Right ventricle myocardium inferior (tissue), 1 donor: ENCODE measurements around the gene NKAPL. TPM values are rescaled to one million over a fixed set of nuclear protein-coding genes. Genes with fewer than 3 reads are reported as not detected.

ENCODE experiments used
- ATAC-seq: fragments of 200-7000 bp; cut with Tn5 transposase; one replicate; pipeline ENCODE4 v1.9.1; 2020; ENCODE audit warnings: mild to moderate bottlenecking, moderate library complexity
- DNase-seq: peaks from one replicate; pipeline ENCODE4 v3.0.0; 2021; ENCODE audit errors: missing footprints
- intact Hi-C: fragments of 100-400 bp; cut with DNase I; formaldehyde crosslinking; loops from one replicate; pipeline ENCODE4 v1.11.0; 2022
- long read RNA-seq: library from polyadenylated mRNA; unstranded; transcript quantifications from one replicate; pipeline ENCODE4 v2.0.0, GENCODE V29; 2021
- total RNA-seq: library from RNA; stranded (reverse); fragmentation: NEBNext Ultra II Directional; extraction: Animal tissue kit (Norgen Biotek cat#: 25700); gene quantifications from one replicate; pipeline ENCODE4 v1.2.1, GENCODE V29; 2021
- donor health status: DM: no; HTN: yes; CAD: no; lungs with severe emphysema.

The NKAPL gene
- total RNA-seq = 7.4 TPM
- long read RNA-seq, partial matches to known transcripts = 0 of 2 reads
- long read RNA-seq, other reads (novel, unspliced or antisense) = 0 of 2 reads

GRCh38 chr6:28258877-28259777 lies at the start of gene NKAPL:
Gene NKAPL, plus strand, starts transcription at chr6:28259297. Its CDS starts 75 bp downstream, at chr6:28259372.
- DNase-seq = peak; percentile 92
- intact Hi-C loops = loop anchor here (5.0 kb wide), 1 partner anchor 117 kb away; the partner anchor contains the start of gene ZKSCAN8
- ATAC-seq = peak; percentile 97

- ATAC-seq = no peak
- intact Hi-C loops = no loop called here
Observed at GRCh38 chr6:28209753-28210535, 49.2 kb upstream of the NKAPL start.

GRCh38 chr6:28211840-28212509 lies 47.1 kb upstream of the NKAPL start:
- no peak for DNase-seq
- no peak for ATAC-seq
- intact Hi-C loops = no loop called here

More at GRCh38 chr6:28209753-28210535, 49.2 kb upstream of the NKAPL start:
- no peak for DNase-seq

GRCh38 chr6:28212510-28213212 lies 46.4 kb upstream of the NKAPL start:
- ATAC-seq = no peak
- no peak for DNase-seq
- intact Hi-C loops = no loop called here

GRCh38 chr6:28213213-28213523 lies 45.9 kb upstream of the NKAPL start:
- intact Hi-C loops = no loop called here
- ATAC-seq = no peak
- DNase-seq = no peak

GRCh38 chr6:28215425-28215824 lies 43.7 kb upstream of the NKAPL start:
- ATAC-seq = no peak

GRCh38 chr6:28217890-28218289 lies 41.2 kb upstream of the NKAPL start:
- ATAC-seq = no peak
- intact Hi-C loops = loop anchor here (2.0 to 5.0 kb wide), 2 partner anchors 56 to 745 kb away; partner anchors contain the start of gene ZNF184
- DNase-seq = no peak

More at GRCh38 chr6:28215425-28215824, 43.7 kb upstream of the NKAPL start:
- intact Hi-C loops = loop anchor here (5.0 kb wide), 1 partner anchor 53 kb away; no protein-coding TSS in a partner anchor
- DNase-seq = no peak

- peak; percentile 92 for DNase-seq
- intact Hi-C loops = loop anchor here (2.0 to 5.0 kb wide), 2 partner anchors 56 to 746 kb away; partner anchors contain the start of gene ZNF184
- peak; percentile 95 for ATAC-seq
Observed at GRCh38 chr6:28218312-28219248, 40.5 kb upstream of the NKAPL start.

- no peak for DNase-seq
- intact Hi-C loops = loop anchor here (5.0 kb wide), 1 partner anchor 78 kb away; the partner anchor contains the start of gene ZKSCAN8
- ATAC-seq = no peak
Observed at GRCh38 chr6:28220257-28221133, 38.6 kb upstream of the NKAPL start.

- intact Hi-C loops = loop anchor here (2.0 to 5.0 kb wide), 2 partner anchors 26 to 82 kb away; partner anchors contain the start of gene ZKSCAN8
- ATAC-seq = no peak
- DNase-seq = no peak
Observed at GRCh38 chr6:28224131-28225055, 34.7 kb upstream of the NKAPL start.

GRCh38 chr6:28225056-28225834 lies 33.9 kb upstream of the NKAPL start, which contains the start of gene ZSCAN9:
Gene ZSCAN9, plus strand, starts transcription at chr6:28225275. Its CDS starts 1,810 bp downstream, at chr6:28227085.
- ATAC-seq (peak; percentile 97), DNase-seq (peak; percentile 91)
- intact Hi-C loops = loop anchor here (2.0 kb wide), 1 partner anchor 26 kb away; no protein-coding TSS in a partner anchor

- DNase-seq (no peak), ATAC-seq (no peak)
- intact Hi-C loops = no loop called here
Observed at GRCh38 chr6:28226460-28226859, 32.6 kb upstream of the NKAPL start.

- intact Hi-C loops = no loop called here
- DNase-seq = no peak
- ATAC-seq = no peak
Observed at GRCh38 chr6:28232785-28233184, 26.3 kb upstream of the NKAPL start.

GRCh38 chr6:28235912-28236452 lies 23.1 kb upstream of the NKAPL start:
- intact Hi-C loops = no loop called here
- ATAC-seq (no peak), DNase-seq (no peak)
